Measurements from ENCODE around the gene COX8A. TPM values are rescaled to one million over a fixed set of nuclear protein-coding genes. Genes with fewer than 3 reads are reported as not detected.
A peak's percentile ranks its signal among the peaks of the same experiment; 100 is the strongest.

The COX8A gene
- total and polyA plus RNA-seq, 2 of the 13 experiments (the other 11 are each of a cell fraction or from before 2014, with no cell fraction given) = 202 to 406 TPM

- TF ChIP-seq PRDM15 (CRISPR knock-in tag; IDR thresholded peaks at IDR 0.05) (no peak), RELA (CRISPR knock-in tag; IDR thresholded peaks at IDR 0.05) (peak; percentile 58; the same call in 1 of the 2 replicates), ZEB1 (IDR thresholded peaks at IDR 0.05; ENCODE audit: insufficient replicate concordance, low read depth) (peak; percentile 18), ZNF318 (CRISPR knock-in tag; IDR thresholded peaks at IDR 0.05) (no peak), SNAPC2 (CRISPR knock-in tag; IDR thresholded peaks at IDR 0.05) (no peak), MBNL3 (CRISPR knock-in tag; conservative IDR thresholded peaks at IDR 0.05) (no peak), UBTF (CRISPR knock-in tag; IDR thresholded peaks at IDR 0.05) (peak; percentile 63; the same call in 1 of the 2 replicates), ZNF572 (CRISPR knock-in tag; IDR thresholded peaks at IDR 0.05) (no peak), TOPORS (CRISPR knock-in tag; IDR thresholded peaks at IDR 0.05) (no peak), ZC3H13 (CRISPR knock-in tag; IDR thresholded peaks at IDR 0.05) (no peak), DNMT3B (CRISPR knock-in tag; conservative IDR thresholded peaks at IDR 0.05) (no peak), ZIK1 (CRISPR knock-in tag; IDR thresholded peaks at IDR 0.05; ENCODE audit: borderline replicate concordance, low read depth) (peak; percentile 41; the same call in 1 of the 2 replicates), NFE2 (CRISPR knock-in tag; IDR thresholded peaks at IDR 0.05) (no peak)
These were observed 35.7 kb upstream of the COX8A start, which contains the start of gene NAA40 (continued) for GRCh38 chr11:63938479-63939396.

Data from HepG2 (cell line).